HepG2 (cell line): Measurements from ENCODE around the gene BLOC1S4. TPM values are rescaled to one million over a fixed set of nuclear protein-coding genes. Genes with fewer than 3 reads are reported as not detected.

Source experiments
- ERF ChIP-seq: IDR thresholded peaks from 2 replicates; pipeline ENCODE4 v1.6.1; 2018; ENCODE audit warnings: missing biosample characterization, missing genetic modification reagents
- MEIS2 ChIP-seq: sonication (generic); formaldehyde crosslinking; IDR thresholded peaks from 2 replicates; pipeline ENCODE4 v1.9.0; 2021; ENCODE audit warnings: mild to moderate bottlenecking, missing genetic modification reagents
- NCOA2 ChIP-seq: sonication (generic); formaldehyde crosslinking; IDR thresholded peaks from 2 replicates; pipeline ENCODE4 v1.8.0; 2022; ENCODE audit warnings: inconsistent platforms
- NKX3-1 ChIP-seq: sonication (generic); formaldehyde crosslinking; IDR thresholded peaks from 2 replicates; pipeline ENCODE4 v1.5.0; 2020; ENCODE audit warnings: missing genetic modification reagents
- NR1H2 ChIP-seq: sonication (generic); formaldehyde crosslinking; IDR thresholded peaks from 2 replicates; pipeline ENCODE4 v1.8.1; 2022; ENCODE audit warnings: low read depth, missing genetic modification reagents, borderline replicate concordance
- NR2F2 ChIP-seq: IDR thresholded peaks from 2 replicates; pipeline ENCODE4 v1.6.1; 2012; ENCODE audit warnings: low read depth, inconsistent platforms, borderline replicate concordance
- RFXANK ChIP-seq: IDR thresholded peaks from 2 replicates; pipeline ENCODE4 v1.6.1; 2016
- SMYD3 ChIP-seq: sonication (generic); formaldehyde crosslinking; IDR thresholded peaks from 2 replicates; pipeline ENCODE4 v1.8.1; 2023; ENCODE audit warnings: mild to moderate bottlenecking, missing genetic modification reagents
- ZMYM3 ChIP-seq: sonication (generic); formaldehyde crosslinking; IDR thresholded peaks from 2 replicates; pipeline ENCODE4 v1.5.1; 2020; ENCODE audit warnings: mild to moderate bottlenecking, missing genetic modification reagents
- ZNF33B ChIP-seq: sonication (generic); formaldehyde crosslinking; IDR thresholded peaks from 2 replicates; pipeline ENCODE4 v1.5.1; 2020; ENCODE audit warnings: mild to moderate bottlenecking, missing genetic modification reagents
- ZNF775 ChIP-seq: sonication (generic); formaldehyde crosslinking; IDR thresholded peaks from 2 replicates; pipeline ENCODE4 v1.4.0; 2020; ENCODE audit warnings: missing genetic modification reagents, mild to moderate bottlenecking, moderate library complexity, borderline replicate concordance
- ZNF816 ChIP-seq: sonication (generic); formaldehyde crosslinking; IDR thresholded peaks from 2 replicates; pipeline ENCODE4 v1.8.0; 2022; ENCODE audit warnings: missing genetic modification reagents, mild to moderate bottlenecking, borderline replicate concordance
- ZSCAN29 ChIP-seq: sonication (generic); formaldehyde crosslinking; conservative IDR thresholded peaks from 2 replicates; pipeline ENCODE4 v1.4.0; 2020; ENCODE audit warnings: mild to moderate bottlenecking, missing genetic modification reagents
- ZZZ3 ChIP-seq: sonication (generic); formaldehyde crosslinking; IDR thresholded peaks from 2 replicates; pipeline ENCODE4 v1.4.0; 2020; ENCODE audit warnings: missing genetic modification reagents, mild to moderate bottlenecking, borderline replicate concordance
- polyA plus RNA-seq, 8 experiments: library from polyadenylated mRNA; depleted of rRNA in 3 of 8; stranded (reverse) in 7 of 8; unstranded in 1 of 8; fragments of >200 nt; fragmentation: Illumina TruSeq in 4 of 8; extraction: Trizol in 4 of 8; gene quantifications; 2 replicates each; pipeline versions ENCODE4 v1.2.1 to v1.2.3, GENCODE V29; 2011 to 2016; ENCODE audit warnings: low read depth in 4 of 8, missing spikeins in 1 of 8, mixed read lengths in 1 of 8; ENCODE audit not compliant: insufficient read depth in 1 of 8
- total RNA-seq, 5 experiments: library from RNA; depleted of rRNA; stranded (reverse); fragments of >200 nt; fragmentation: Illumina TruSeq; extraction: Trizol; gene quantifications; 2 replicates each; pipeline ENCODE4 v1.2.3, GENCODE V29; 2016; ENCODE audit warnings: low read depth in 1 of 5
- TF ChIP-seq, protein P1 (sequence below): sonication (generic); formaldehyde crosslinking; IDR thresholded peaks from 2 replicates; pipeline ENCODE4 v1.5.0; 2020; ENCODE audit warnings: mild to moderate bottlenecking, missing genetic modification reagents, borderline replicate concordance
- TF ChIP-seq, protein P2 (sequence below): sonication (generic); formaldehyde crosslinking; conservative IDR thresholded peaks from 2 replicates; pipeline ENCODE4 v1.4.0; 2020; ENCODE audit warnings: missing genetic modification reagents
- TF ChIP-seq, protein P3 (sequence below): sonication (generic); formaldehyde crosslinking; IDR thresholded peaks from 2 replicates; pipeline ENCODE4 v1.8.1; 2023; ENCODE audit warnings: missing genetic modification reagents, inconsistent platforms, borderline replicate concordance

The BLOC1S4 gene
- total and polyA plus RNA-seq, 2 of the 13 experiments (the other 11 are each of a cell fraction or from before 2014, with no cell fraction given) = 15.5 to 20.9 TPM

DNA sequence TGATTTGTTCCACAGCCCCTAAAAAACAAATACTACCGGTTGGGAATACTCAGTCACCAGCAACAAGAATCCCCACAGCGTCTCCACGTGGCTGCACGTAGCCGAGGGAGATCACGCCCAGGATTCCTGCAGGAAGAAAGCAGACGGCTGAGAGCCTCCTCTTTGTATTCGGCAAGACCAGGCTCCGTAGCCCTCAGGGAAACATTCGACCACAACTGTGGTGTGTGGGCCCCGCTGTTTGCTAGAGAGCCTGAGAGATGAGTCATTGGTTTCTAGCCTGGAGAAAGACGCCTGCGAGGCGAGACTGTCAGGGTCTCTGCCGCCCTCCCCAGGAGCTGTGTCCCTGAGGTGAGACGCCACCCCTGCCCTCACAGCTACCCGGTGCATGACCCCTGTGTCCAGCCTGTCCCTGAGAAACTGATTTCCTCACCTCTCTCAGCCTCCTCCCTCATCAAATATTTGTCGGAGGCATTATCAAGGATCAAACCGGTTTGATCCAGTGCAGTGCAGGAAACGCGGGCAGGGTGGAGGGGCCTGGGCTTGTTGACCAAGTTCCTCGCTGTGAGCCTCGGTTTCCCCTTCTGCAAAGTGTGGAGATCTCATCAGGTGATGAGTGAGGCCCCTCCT, 27.0 kb upstream of the BLOC1S4 start (continued):
- TF ChIP-seq, protein P1, sequence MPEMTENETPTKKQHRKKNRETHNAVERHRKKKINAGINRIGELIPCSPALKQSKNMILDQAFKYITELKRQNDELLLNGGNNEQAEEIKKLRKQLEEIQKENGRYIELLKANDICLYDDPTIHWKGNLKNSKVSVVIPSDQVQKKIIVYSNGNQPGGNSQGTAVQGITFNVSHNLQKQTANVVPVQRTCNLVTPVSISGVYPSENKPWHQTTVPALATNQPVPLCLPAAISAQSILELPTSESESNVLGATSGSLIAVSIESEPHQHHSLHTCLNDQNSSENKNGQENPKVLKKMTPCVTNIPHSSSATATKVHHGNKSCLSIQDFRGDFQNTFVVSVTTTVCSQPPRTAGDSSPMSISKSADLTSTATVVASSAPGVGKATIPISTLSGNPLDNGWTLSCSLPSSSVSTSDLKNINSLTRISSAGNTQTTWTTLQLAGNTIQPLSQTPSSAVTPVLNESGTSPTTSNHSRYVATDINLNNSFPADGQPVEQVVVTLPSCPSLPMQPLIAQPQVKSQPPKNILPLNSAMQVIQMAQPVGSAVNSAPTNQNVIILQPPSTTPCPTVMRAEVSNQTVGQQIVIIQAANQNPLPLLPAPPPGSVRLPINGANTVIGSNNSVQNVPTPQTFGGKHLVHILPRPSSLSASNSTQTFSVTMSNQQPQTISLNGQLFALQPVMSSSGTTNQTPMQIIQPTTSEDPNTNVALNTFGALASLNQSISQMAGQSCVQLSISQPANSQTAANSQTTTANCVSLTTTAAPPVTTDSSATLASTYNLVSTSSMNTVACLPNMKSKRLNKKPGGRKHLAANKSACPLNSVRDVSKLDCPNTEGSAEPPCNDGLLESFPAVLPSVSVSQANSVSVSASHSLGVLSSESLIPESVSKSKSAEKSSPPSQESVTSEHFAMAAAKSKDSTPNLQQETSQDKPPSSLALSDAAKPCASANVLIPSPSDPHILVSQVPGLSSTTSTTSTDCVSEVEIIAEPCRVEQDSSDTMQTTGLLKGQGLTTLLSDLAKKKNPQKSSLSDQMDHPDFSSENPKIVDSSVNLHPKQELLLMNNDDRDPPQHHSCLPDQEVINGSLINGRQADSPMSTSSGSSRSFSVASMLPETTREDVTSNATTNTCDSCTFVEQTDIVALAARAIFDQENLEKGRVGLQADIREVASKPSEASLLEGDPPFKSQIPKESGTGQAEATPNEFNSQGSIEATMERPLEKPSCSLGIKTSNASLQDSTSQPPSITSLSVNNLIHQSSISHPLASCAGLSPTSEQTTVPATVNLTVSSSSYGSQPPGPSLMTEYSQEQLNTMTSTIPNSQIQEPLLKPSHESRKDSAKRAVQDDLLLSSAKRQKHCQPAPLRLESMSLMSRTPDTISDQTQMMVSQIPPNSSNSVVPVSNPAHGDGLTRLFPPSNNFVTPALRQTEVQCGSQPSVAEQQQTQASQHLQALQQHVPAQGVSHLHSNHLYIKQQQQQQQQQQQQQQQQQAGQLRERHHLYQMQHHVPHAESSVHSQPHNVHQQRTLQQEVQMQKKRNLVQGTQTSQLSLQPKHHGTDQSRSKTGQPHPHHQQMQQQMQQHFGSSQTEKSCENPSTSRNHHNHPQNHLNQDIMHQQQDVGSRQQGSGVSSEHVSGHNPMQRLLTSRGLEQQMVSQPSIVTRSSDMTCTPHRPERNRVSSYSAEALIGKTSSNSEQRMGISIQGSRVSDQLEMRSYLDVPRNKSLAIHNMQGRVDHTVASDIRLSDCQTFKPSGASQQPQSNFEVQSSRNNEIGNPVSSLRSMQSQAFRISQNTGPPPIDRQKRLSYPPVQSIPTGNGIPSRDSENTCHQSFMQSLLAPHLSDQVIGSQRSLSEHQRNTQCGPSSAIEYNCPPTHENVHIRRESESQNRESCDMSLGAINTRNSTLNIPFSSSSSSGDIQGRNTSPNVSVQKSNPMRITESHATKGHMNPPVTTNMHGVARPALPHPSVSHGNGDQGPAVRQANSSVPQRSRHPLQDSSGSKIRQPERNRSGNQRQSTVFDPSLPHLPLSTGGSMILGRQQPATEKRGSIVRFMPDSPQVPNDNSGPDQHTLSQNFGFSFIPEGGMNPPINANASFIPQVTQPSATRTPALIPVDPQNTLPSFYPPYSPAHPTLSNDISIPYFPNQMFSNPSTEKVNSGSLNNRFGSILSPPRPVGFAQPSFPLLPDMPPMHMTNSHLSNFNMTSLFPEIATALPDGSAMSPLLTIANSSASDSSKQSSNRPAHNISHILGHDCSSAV (CRISPR knock-in tag) = no peak
- TF ChIP-seq ZMYM3 = no peak
- TF ChIP-seq NKX3-1 (CRISPR knock-in tag) = peak; percentile 46; the same call in 1 of the 2 replicates
- no peak for TF ChIP-seq ZNF775
- TF ChIP-seq NR1H2 (CRISPR knock-in tag) = no peak
- no peak for TF ChIP-seq ZNF33B
- TF ChIP-seq NCOA2 (CRISPR knock-in tag) = peak; percentile 15; the same call in 1 of the 2 replicates
- TF ChIP-seq, protein P2, sequence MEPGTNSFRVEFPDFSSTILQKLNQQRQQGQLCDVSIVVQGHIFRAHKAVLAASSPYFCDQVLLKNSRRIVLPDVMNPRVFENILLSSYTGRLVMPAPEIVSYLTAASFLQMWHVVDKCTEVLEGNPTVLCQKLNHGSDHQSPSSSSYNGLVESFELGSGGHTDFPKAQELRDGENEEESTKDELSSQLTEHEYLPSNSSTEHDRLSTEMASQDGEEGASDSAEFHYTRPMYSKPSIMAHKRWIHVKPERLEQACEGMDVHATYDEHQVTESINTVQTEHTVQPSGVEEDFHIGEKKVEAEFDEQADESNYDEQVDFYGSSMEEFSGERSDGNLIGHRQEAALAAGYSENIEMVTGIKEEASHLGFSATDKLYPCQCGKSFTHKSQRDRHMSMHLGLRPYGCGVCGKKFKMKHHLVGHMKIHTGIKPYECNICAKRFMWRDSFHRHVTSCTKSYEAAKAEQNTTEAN (CRISPR knock-in tag) = no peak
- 0 out of 2 replicates have a peak, but pooled peaks have one; percentile 54 for TF ChIP-seq MEIS2
- TF ChIP-seq ERF = no peak; the same call in 1 of the 2 replicates
- TF ChIP-seq RFXANK (CRISPR knock-in tag) = no peak
- TF ChIP-seq ZZZ3 (CRISPR knock-in tag) = no peak
- no peak for TF ChIP-seq SMYD3 (CRISPR knock-in tag)
- no peak; the same call in 1 of the 2 replicates for TF ChIP-seq ZNF816 (CRISPR knock-in tag)
- TF ChIP-seq, protein P3, sequence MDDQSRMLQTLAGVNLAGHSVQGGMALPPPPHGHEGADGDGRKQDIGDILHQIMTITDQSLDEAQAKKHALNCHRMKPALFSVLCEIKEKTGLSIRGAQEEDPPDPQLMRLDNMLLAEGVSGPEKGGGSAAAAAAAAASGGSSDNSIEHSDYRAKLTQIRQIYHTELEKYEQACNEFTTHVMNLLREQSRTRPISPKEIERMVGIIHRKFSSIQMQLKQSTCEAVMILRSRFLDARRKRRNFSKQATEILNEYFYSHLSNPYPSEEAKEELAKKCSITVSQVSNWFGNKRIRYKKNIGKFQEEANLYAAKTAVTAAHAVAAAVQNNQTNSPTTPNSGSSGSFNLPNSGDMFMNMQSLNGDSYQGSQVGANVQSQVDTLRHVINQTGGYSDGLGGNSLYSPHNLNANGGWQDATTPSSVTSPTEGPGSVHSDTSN = no peak
- no peak for TF ChIP-seq NR2F2
- no peak for TF ChIP-seq ZSCAN29 (CRISPR knock-in tag)
